NCI-H345 treated with DMSO at 0.1 percent for 48 hours (cell line): ENCODE results near the gene SLC49A3.
"Not testable (repeated sequence)": the region's sequence is repeated elsewhere in the genome, so short reads cannot be mapped to it uniquely, and the experiment has no call there.

Experiments used
- DNase-seq: peaks from one replicate; lab custom pipeline; 2025; ENCODE audit not compliant: unreplicated experiment; lab: John Stamatoyannopoulos, UW

Gene SLC49A3

GRCh38 chr4:703336-704197 lies 14.6 kb upstream of the SLC49A3 start:
- DNase-seq = no peak

GRCh38 chr4:702618-703048 lies 13.7 kb upstream of the SLC49A3 start:
- DNase-seq = no peak

- no peak for DNase-seq
Measured at GRCh38 chr4:700587-701264, 11.8 kb upstream of the SLC49A3 start.

- DNase-seq = no peak
Measured at GRCh38 chr4:699816-700580, 11.0 kb upstream of the SLC49A3 start.

- DNase-seq = not testable (repeated sequence)
Measured at GRCh38 chr4:694341-694940, 5.5 kb upstream of the SLC49A3 start.

GRCh38 chr4:692771-693554 lies 4.0 kb upstream of the SLC49A3 start:
- DNase-seq = no peak

GRCh38 chr4:689723-690122 lies 772 bp upstream of the SLC49A3 start:
- no peak for DNase-seq

- DNase-seq = no peak
Measured at GRCh38 chr4:687971-688853, 739 bp downstream of the SLC49A3 start.

- DNase-seq = no peak
Measured at GRCh38 chr4:687048-687970, 1.6 kb downstream of the SLC49A3 start.

- DNase-seq = no peak
Measured at GRCh38 chr4:686413-687040, 2.4 kb downstream of the SLC49A3 start.

- DNase-seq = no peak
Measured at GRCh38 chr4:685679-686412, 3.1 kb downstream of the SLC49A3 start.

- DNase-seq = no peak
Measured at GRCh38 chr4:684623-685327, 4.2 kb downstream of the SLC49A3 start.

GRCh38 chr4:683982-684622 lies 4.8 kb downstream of the SLC49A3 start:
- peak; percentile 20 for DNase-seq

- no peak for DNase-seq
Measured at GRCh38 chr4:683247-683897, 5.6 kb downstream of the SLC49A3 start.

GRCh38 chr4:682490-683172 lies 6.3 kb downstream of the SLC49A3 start:
- no peak for DNase-seq
